CD14-positive monocyte (primary cell): ENCODE measurements around the gene PDE1C. TPM values are rescaled to one million over a fixed set of nuclear protein-coding genes. Genes with fewer than 3 reads are reported as not detected.

Experiments used
- DNase-seq, 3 donors: peaks; one replicate each; pipeline ENCODE4 v3.0.0-alpha.2; 2011 to 2022
- H2AFZ ChIP-seq: 2 replicates; pipeline ENCODE4 v1.6.0; 2012; ENCODE audit warnings: mild to moderate bottlenecking, low read depth, low read length, inconsistent platforms; ENCODE audit not compliant: insufficient read depth, poor library complexity, severe bottlenecking
- H3K27ac ChIP-seq, 2 donors: 1 replicate in 1 of 2; 2 replicates in 1 of 2; pipeline ENCODE4 v1.5.1; 2012 to 2013; ENCODE audit warnings: low read length in 2 of 2, control low read depth in 1 of 2, inconsistent platforms in 1 of 2, low read depth in 1 of 2, mild to moderate bottlenecking in 1 of 2
- H3K27me3 ChIP-seq, 2 donors: one replicate each; pipeline versions ENCODE4 v1.6.0 to v1.6.1; 2011 to 2013; ENCODE audit warnings: low read length in 2 of 2; ENCODE audit not compliant: control insufficient read depth in 2 of 2, insufficient read depth in 2 of 2
- H3K36me3 ChIP-seq, 2 donors: replicated peaks in 1 of 2; 1 replicate in 1 of 2; 2 replicates in 1 of 2; pipeline versions ENCODE4 v1.5.1 to v1.6.1; 2012 to 2013; ENCODE audit warnings: low read length in 2 of 2, control low read depth in 1 of 2, inconsistent platforms in 1 of 2, mild to moderate bottlenecking in 1 of 2; ENCODE audit not compliant: insufficient read depth in 2 of 2, control insufficient read depth in 1 of 2
- H3K4me1 ChIP-seq, 2 donors: 1 replicate in 1 of 2; 2 replicates in 1 of 2; pipeline versions ENCODE4 v1.5.1 to v1.6.1; 2012 to 2013; ENCODE audit warnings: low read length in 2 of 2, control low read depth in 1 of 2, inconsistent platforms in 1 of 2, mild to moderate bottlenecking in 1 of 2, moderate library complexity in 1 of 2; ENCODE audit not compliant: insufficient read depth in 2 of 2, control insufficient read depth in 1 of 2
- H3K4me2 ChIP-seq: replicated peaks from 2 replicates; pipeline ENCODE3; 2012; ENCODE audit warnings: low read length, moderate library complexity, mild to moderate bottlenecking; ENCODE audit not compliant: poor library complexity, severe bottlenecking; ENCODE audit errors: extremely low read depth
- H3K4me3 ChIP-seq, 3 experiments: fragments of 200-600 bp in 1 of 3; sonication (generic) in 1 of 3; replicated peaks in 1 of 3; 1 replicate in 2 of 3; 2 replicates in 1 of 3; pipeline ENCODE4 v1.5.1; 2011 to 2013; ENCODE audit warnings: low read length in 3 of 3, mild to moderate bottlenecking in 3 of 3, control low read depth in 2 of 3, low read depth in 2 of 3, inconsistent platforms in 1 of 3, moderate library complexity in 1 of 3
- H3K79me2 ChIP-seq: 2 replicates; pipeline ENCODE4 v1.6.0; 2012; ENCODE audit warnings: mild to moderate bottlenecking, control low read depth, inconsistent platforms, low read length, moderate library complexity; ENCODE audit not compliant: insufficient read depth
- H3K9ac ChIP-seq: 2 replicates; pipeline ENCODE4 v1.6.0; 2017; ENCODE audit warnings: low read length, mild to moderate bottlenecking; ENCODE audit not compliant: insufficient read depth, poor library complexity, severe bottlenecking
- H3K9me3 ChIP-seq, 2 donors: replicated peaks in 1 of 2; 1 replicate in 1 of 2; 2 replicates in 1 of 2; pipeline versions ENCODE4 v1.5.1 to v1.6.1; 2012 to 2013; ENCODE audit warnings: low read length in 2 of 2, control low read depth in 1 of 2; ENCODE audit not compliant: control insufficient read depth in 1 of 2, insufficient read depth in 1 of 2
- H4K20me1 ChIP-seq: 2 replicates; pipeline ENCODE4 v1.6.0; 2012; ENCODE audit warnings: mild to moderate bottlenecking, low read length, control low read depth, moderate library complexity; ENCODE audit not compliant: insufficient read depth
- H3K27ac Mint-ChIP-seq, 7 donors: one replicate each; pipeline ENCODE4 v1.8.0; 2020; ENCODE audit warnings: mild to moderate bottlenecking in 7 of 7, mixed read lengths in 7 of 7, moderate library complexity in 6 of 7, inconsistent platforms in 2 of 7
- H3K27me3 Mint-ChIP-seq, 3 donors: one replicate each; pipeline ENCODE4 v1.8.0; 2021 to 2022; ENCODE audit warnings: low read depth in 3 of 3, mild to moderate bottlenecking in 3 of 3, mixed read lengths in 3 of 3, moderate library complexity in 3 of 3, inconsistent platforms in 1 of 3
- H3K36me3 Mint-ChIP-seq, 2 donors: one replicate each; pipeline ENCODE4 v1.8.0; 2020; ENCODE audit warnings: mixed read lengths in 2 of 2, inconsistent platforms in 1 of 2, mild to moderate bottlenecking in 1 of 2
- H3K4me1 Mint-ChIP-seq: one replicate; pipeline ENCODE4 v1.8.0; 2020; ENCODE audit warnings: mild to moderate bottlenecking, mixed read lengths
- H3K4me3 Mint-ChIP-seq, 2 donors: one replicate each; pipeline ENCODE4 v1.8.0; 2020; ENCODE audit warnings: mild to moderate bottlenecking in 2 of 2, mixed read lengths in 2 of 2, moderate library complexity in 1 of 2
- H3K9me3 Mint-ChIP-seq, 7 donors: one replicate each; pipeline ENCODE4 v1.8.0; 2020 to 2022; ENCODE audit warnings: mixed read lengths in 7 of 7, mild to moderate bottlenecking in 6 of 7, moderate library complexity in 6 of 7, inconsistent platforms in 2 of 7
- CTCF ChIP-seq: fragments of 200-600 bp; IDR thresholded peaks from one replicate; pipeline ENCODE4 v1.8.0; 2022; ENCODE audit warnings: antibody characterized with exemption, mild to moderate bottlenecking
- WGBS: methylation state at CpG from one replicate; pipeline ENCODE4 v1.1.5; 2013; ENCODE audit warnings: missing lambda C conversion rate; ENCODE audit not compliant: insufficient coverage; 5-methylcytosine and 5-hydroxymethylcytosine counted together
- intact Hi-C, 2 donors: fragments of 100-400 bp; cut with micrococcal nuclease; formaldehyde crosslinking; loops; one replicate each; pipeline versions ENCODE4 v1.15.0 to v1.15.1; 2023
- polyA plus RNA-seq, 3 donors: library from polyadenylated mRNA; depleted of rRNA in 1 of 3; unstranded in 2 of 3; stranded (reverse) in 1 of 3; fragments of 300-500 nt in 2 of 3; fragments of >200 nt in 1 of 3; fragmentation: Illumina TruSeq in 2 of 3; gene quantifications; 1 replicate in 2 of 3; 2 replicates in 1 of 3; pipeline ENCODE4 v1.2.3, GENCODE V29; 2012 to 2021

Gene PDE1C
- polyA plus RNA-seq, 3 donors, result not detected

DNA sequence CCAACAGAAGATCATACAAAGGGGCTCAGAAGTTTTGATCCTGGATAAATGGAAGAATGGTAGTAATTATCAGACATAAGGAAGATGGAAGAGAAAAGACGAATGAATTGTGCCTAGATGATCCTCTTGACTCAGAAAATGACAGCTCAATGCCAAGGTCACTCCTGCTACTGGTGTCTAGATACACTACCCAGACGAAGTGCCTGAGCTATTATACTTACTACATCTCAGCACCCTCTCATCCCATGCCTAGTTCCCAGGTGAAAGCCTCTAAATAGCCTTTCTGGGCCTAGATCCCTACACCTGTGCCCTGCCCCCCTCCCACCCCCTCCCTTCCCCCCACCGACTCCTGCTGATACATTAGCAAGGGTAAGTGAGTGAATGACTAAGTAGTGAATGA lies 25.5 kb downstream of the PDE1C start:
- H3K9ac ChIP-seq, result no peak overlapping the region
- H3K4me3 Mint-ChIP-seq, result no peak overlapping the region
- TF ChIP-seq CTCF, result no peak
- H3K27ac Mint-ChIP-seq, result no peak overlapping the region
- no peaks in the 10 kb centered on the region for H4K20me1 ChIP-seq
- no peak overlapping the region for H3K27ac ChIP-seq
- peaks cover 0 to 3% (median 0%) of the 10 kb centered on the region in 7 donors for H3K9me3 Mint-ChIP-seq
- no peaks in the 10 kb centered on the region for H3K4me1 Mint-ChIP-seq
- H3K79me2 ChIP-seq, result no peaks in the 10 kb centered on the region
- 75% methylated on average over 1 of the region's 3 CpGs for WGBS
- H3K4me1 ChIP-seq, result no peaks in the 10 kb centered on the region
- H3K36me3 ChIP-seq, result no peaks in the 10 kb centered on the region
- H3K4me3 ChIP-seq, result no peak overlapping the region
- peaks cover 0 to 2% (median 1%) of the 10 kb centered on the region in 3 donors for H3K27me3 Mint-ChIP-seq
- no peak for DNase-seq
- no peaks in the 10 kb centered on the region for H3K36me3 Mint-ChIP-seq
- intact Hi-C loops, result no loop called here
- no peak overlapping the region for H2AFZ ChIP-seq
- H3K9me3 ChIP-seq, result no peaks in the 10 kb centered on the region
- no peaks in the 10 kb centered on the region for H3K27me3 ChIP-seq
- no peak overlapping the region for H3K4me2 ChIP-seq

GRCh38 chr7:32043688-32044087 lies 26.5 kb downstream of the PDE1C start:
- Histone ChIP-seq H3K79me2 (no peaks in the 10 kb centered on the region), H3K27ac (no peak overlapping the region), H3K9me3 (no peaks in the 10 kb centered on the region), H4K20me1 (no peaks in the 10 kb centered on the region), H2AFZ (no peak overlapping the region), H3K9ac (no peak overlapping the region), H3K4me2 (no peak overlapping the region), H3K27me3 (no peaks in the 10 kb centered on the region), H3K4me3 (no peak overlapping the region), H3K4me1 (no peaks in the 10 kb centered on the region), H3K36me3 (no peaks in the 10 kb centered on the region)
- Mint-ChIP-seq H3K36me3 (no peaks in the 10 kb centered on the region), H3K27me3 (peaks cover 0 to 2% (median 1%) of the 10 kb centered on the region in 3 donors), H3K9me3 (peaks cover 0 to 1% (median 0%) of the 10 kb centered on the region in 7 donors), H3K4me3 (no peak overlapping the region), H3K4me1 (no peaks in the 10 kb centered on the region), H3K27ac (no peak overlapping the region)
- no peak for TF ChIP-seq CTCF
- WGBS, result no CpG with 5 or more reads among the region's 3 CpGs
- intact Hi-C loops, result no loop called here
- DNase-seq, result no peak
